Body of pancreas (tissue), 4 donors: ENCODE measurements around the gene NF1. TPM values are rescaled to one million over a fixed set of nuclear protein-coding genes. Genes with fewer than 3 reads are reported as not detected.
A peak's percentile ranks its signal among the peaks of the same experiment; 100 is the strongest.

Experiments used
- ATAC-seq: fragments of 150-250 bp; one replicate; pipeline ENCODE4 v1.9.1; 2016
- DNase-seq, 4 donors: peaks; one replicate each; pipeline ENCODE4 v3.0.0-alpha.2; 2019
- H3K27ac ChIP-seq, 4 donors: fragments of 200-600 bp; sonication (generic); 1 replicate in 3 of 4; 2 replicates in 1 of 4; pipeline versions ENCODE4 v1.5.1 to v1.6.1; 2016 to 2019; ENCODE audit warnings: mild to moderate bottlenecking in 1 of 4, mixed read lengths in 1 of 4, moderate library complexity in 1 of 4
- H3K27me3 ChIP-seq, 2 donors: fragments of 200-600 bp; sonication (generic); one replicate each; pipeline ENCODE4 v1.6.0; 2016; ENCODE audit warnings: mild to moderate bottlenecking in 1 of 2
- H3K36me3 ChIP-seq, 2 donors: fragments of 200-600 bp; sonication (generic); replicated peaks in 1 of 2; 2 replicates each; pipeline ENCODE4 v1.5.1; 2016; ENCODE audit warnings: low read depth in 2 of 2; ENCODE audit not compliant: insufficient read depth in 1 of 2
- H3K4me1 ChIP-seq: fragments of 200-600 bp; sonication (generic); one replicate; pipeline ENCODE4 v1.6.0; 2016
- H3K4me3 ChIP-seq, 2 donors: fragments of 200-600 bp; sonication (generic); 1 replicate in 1 of 2; 2 replicates in 1 of 2; pipeline ENCODE4 v1.5.1; 2016 to 2019
- H3K9me3 ChIP-seq, 3 donors: fragments of 200-600 bp; sonication (generic); 1 replicate in 2 of 3; 2 replicates in 1 of 3; pipeline ENCODE4 v1.5.1; 2016
- CTCF ChIP-seq, 7 experiments: fragments of 450-650 bp in 4 of 7; fragments of 200-600 bp in 3 of 7; sonication (generic) in 3 of 7; IDR thresholded peaks; one replicate each; pipeline ENCODE4 v1.5.1; 2016 to 2019; ENCODE audit warnings: antibody characterized with exemption in 7 of 7
- POLR2A ChIP-seq, 3 donors: fragments of 450-650 bp; IDR thresholded peaks; one replicate each; pipeline ENCODE4 v1.6.1; 2016; ENCODE audit warnings: antibody characterized with exemption in 3 of 3, mild to moderate bottlenecking in 2 of 3
- WGBS, 2 donors: methylation state at CpG; one replicate each; pipeline ENCODE4 v1.1.5; 2017; 5-methylcytosine and 5-hydroxymethylcytosine counted together
- intact Hi-C: fragments of 100-400 bp; cut with DNase I; formaldehyde crosslinking; loops from one replicate; pipeline ENCODE4 v1.15.1; 2023
- total RNA-seq, 2 donors: library from RNA; depleted of rRNA; stranded (reverse); fragments of >200 nt; gene quantifications; one replicate each; pipeline ENCODE4 v1.1.0, GENCODE V29; 2016

Gene NF1
- total RNA-seq, 2 donors from 2014 or later: 54.7 to 57.1 TPM

- 0 to 1% methylated on average over 2 to 44 of the region's 69 CpGs for WGBS, 2 donors
- Histone ChIP-seq H3K4me1 (peaks cover 10% of the 10 kb centered on the region), H3K9me3 (no peaks in the 10 kb centered on the region), H3K27me3 (peaks cover 0 to 4% of the 10 kb centered on the region in 2 donors), H3K36me3 (no peaks in the 10 kb centered on the region), H3K27ac (no peak within 1 kb of the TSS), H3K4me3 (no peak within 1 kb of the TSS)
- no peak for ATAC-seq
- intact Hi-C loops: no loop called here
- TF ChIP-seq POLR2A (IDR thresholded peaks at IDR 0.05) (no peak), CTCF (IDR thresholded peaks at IDR 0.05) (no peak)
- DNase-seq: peak in 2 of 4 donors; percentile 15 to 27
Measured at GRCh38 chr17:31391496-31391949, 296.7 kb downstream of the NF1 start, which contains the start of gene RAB11FIP4. RAB11FIP4 (plus strand) TSS chr17:31391675; CDS start chr17:31391853, 178 bp downstream.

- no peak for ATAC-seq
- Histone ChIP-seq H3K9me3 (no peaks in the 10 kb centered on the region), H3K27me3 (peaks cover 0 to 4% of the 10 kb centered on the region in 2 donors), H3K4me1 (peaks cover 10% of the 10 kb centered on the region), H3K4me3 (no peak overlapping the region), H3K27ac (no peak overlapping the region), H3K36me3 (no peaks in the 10 kb centered on the region)
- TF ChIP-seq CTCF (IDR thresholded peaks at IDR 0.05): no peak
- no peak for TF ChIP-seq POLR2A (IDR thresholded peaks at IDR 0.05)
- intact Hi-C loops: no loop called here
- 27 to 75% methylated on average over 12 to 47 of the region's 52 CpGs for WGBS, 2 donors
- peak in 1 of 4 donors; percentile 23 for DNase-seq
Measured at GRCh38 chr17:31392002-31392855, 297.5 kb downstream of the NF1 start.

- H3K36me3 ChIP-seq: no peaks in the 10 kb centered on the region
- 80 to 84% methylated on average over 17 of the region's 17 CpGs for WGBS, 2 donors
- no peak overlapping the region for H3K27ac ChIP-seq
- DNase-seq (peak in 1 of 4 donors; percentile 11), ATAC-seq (no peak)
- peaks cover 10% of the 10 kb centered on the region for H3K4me1 ChIP-seq
- intact Hi-C loops: no loop called here
- H3K9me3 ChIP-seq: no peaks in the 10 kb centered on the region
- peaks cover 0 to 4% of the 10 kb centered on the region in 2 donors for H3K27me3 ChIP-seq
- TF ChIP-seq CTCF (IDR thresholded peaks at IDR 0.05): no peak
- no peak for TF ChIP-seq POLR2A (IDR thresholded peaks at IDR 0.05)
- H3K4me3 ChIP-seq: no peak overlapping the region
Measured at GRCh38 chr17:31392856-31393748, 298.3 kb downstream of the NF1 start.

GRCh38 chr17:31393749-31394146 is 299.0 kb downstream of the NF1 start:
- H3K4me1 ChIP-seq: peaks cover 10% of the 10 kb centered on the region
- no peaks in the 10 kb centered on the region for H3K9me3 ChIP-seq
- peak in 1 of 4 donors; percentile 1 for DNase-seq
- intact Hi-C loops: no loop called here
- no peak overlapping the region for H3K27ac ChIP-seq
- ATAC-seq: no peak
- no peak overlapping the region for H3K4me3 ChIP-seq
- no peaks in the 10 kb centered on the region for H3K36me3 ChIP-seq
- TF ChIP-seq POLR2A (IDR thresholded peaks at IDR 0.05) (no peak), CTCF (IDR thresholded peaks at IDR 0.05) (no peak)
- peaks cover 0 to 4% of the 10 kb centered on the region in 2 donors for H3K27me3 ChIP-seq
- 86 to 90% methylated on average over 7 of the region's 7 CpGs for WGBS, 2 donors
